ENCODE results near the gene LINGO1. TPM values are rescaled to one million over a fixed set of nuclear protein-coding genes. Genes with fewer than 3 reads are reported as not detected.

The LINGO1 gene
- total RNA-seq, 1 donor from 2014 or later: 18.8 TPM

- H3K27ac Mint-ChIP-seq (ENCODE audit: unreplicated experiment): no peak overlapping the region
- peak; percentile 49 for DNase-seq (ENCODE audit: low spot score)
- H3K4me1 Mint-ChIP-seq (ENCODE audit: unreplicated experiment): peaks cover 3% of the 10 kb centered on the region
- H3K27me3 Mint-ChIP-seq (ENCODE audit: unreplicated experiment): peaks cover 2% of the 10 kb centered on the region
- no peaks in the 10 kb centered on the region for H3K9me3 Mint-ChIP-seq (ENCODE audit: unreplicated experiment)
- no peaks in the 10 kb centered on the region for H3K36me3 Mint-ChIP-seq (ENCODE audit: low read depth, unreplicated experiment)
- H3K4me3 Mint-ChIP-seq (ENCODE audit: unreplicated experiment): no peak overlapping the region
- no peak for TF ChIP-seq CTCF (IDR thresholded peaks at IDR 0.05; ENCODE audit: unreplicated experiment)
Measured at GRCh38 chr15:77631745-77632533, 773 bp downstream of the LINGO1 start.

- H3K4me3 Mint-ChIP-seq (ENCODE audit: unreplicated experiment): peak overlapping the region; percentile 31
- peaks cover 2% of the 10 kb centered on the region for H3K27me3 Mint-ChIP-seq (ENCODE audit: unreplicated experiment)
- TF ChIP-seq CTCF (IDR thresholded peaks at IDR 0.05; ENCODE audit: unreplicated experiment): no peak
- no peaks in the 10 kb centered on the region for H3K9me3 Mint-ChIP-seq (ENCODE audit: unreplicated experiment)
- DNase-seq (ENCODE audit: low spot score): peak; percentile 44
- no peak overlapping the region for H3K27ac Mint-ChIP-seq (ENCODE audit: unreplicated experiment)
- no peaks in the 10 kb centered on the region for H3K36me3 Mint-ChIP-seq (ENCODE audit: low read depth, unreplicated experiment)
- peaks cover 3% of the 10 kb centered on the region for H3K4me1 Mint-ChIP-seq (ENCODE audit: unreplicated experiment)
Measured at GRCh38 chr15:77630956-77631744, 1.6 kb downstream of the LINGO1 start.

GRCh38 chr15:77630056-77630455 is 2.7 kb downstream of the LINGO1 start:
- H3K27ac Mint-ChIP-seq (ENCODE audit: unreplicated experiment): no peak overlapping the region
- H3K9me3 Mint-ChIP-seq (ENCODE audit: unreplicated experiment): no peaks in the 10 kb centered on the region
- H3K4me3 Mint-ChIP-seq (ENCODE audit: unreplicated experiment): no peak overlapping the region
- no peaks in the 10 kb centered on the region for H3K27me3 Mint-ChIP-seq (ENCODE audit: unreplicated experiment)
- DNase-seq (ENCODE audit: low spot score): no peak
- no peaks in the 10 kb centered on the region for H3K36me3 Mint-ChIP-seq (ENCODE audit: low read depth, unreplicated experiment)
- peaks cover 3% of the 10 kb centered on the region for H3K4me1 Mint-ChIP-seq (ENCODE audit: unreplicated experiment)
- no peak for TF ChIP-seq CTCF (IDR thresholded peaks at IDR 0.05; ENCODE audit: unreplicated experiment)

GRCh38 chr15:77629070-77630030 is 3.4 kb downstream of the LINGO1 start:
- no peak for DNase-seq (ENCODE audit: low spot score)
- Mint-ChIP-seq H3K9me3 (ENCODE audit: unreplicated experiment) (no peaks in the 10 kb centered on the region), H3K4me1 (ENCODE audit: unreplicated experiment) (peaks cover 3% of the 10 kb centered on the region), H3K36me3 (ENCODE audit: low read depth, unreplicated experiment) (no peaks in the 10 kb centered on the region), H3K4me3 (ENCODE audit: unreplicated experiment) (no peak overlapping the region), H3K27ac (ENCODE audit: unreplicated experiment) (peak overlapping the region; percentile 1), H3K27me3 (ENCODE audit: unreplicated experiment) (no peaks in the 10 kb centered on the region)
- no peak for TF ChIP-seq CTCF (IDR thresholded peaks at IDR 0.05; ENCODE audit: unreplicated experiment)

All from endothelial cell (in vitro differentiated cells).